ENCODE measurements around the gene SNX24. TPM values are rescaled to one million over a fixed set of nuclear protein-coding genes. Genes with fewer than 3 reads are reported as not detected.

Gene SNX24
- total RNA-seq, 2 experiments from 2014 or later = 1.8 to 4.2 TPM

DNA sequence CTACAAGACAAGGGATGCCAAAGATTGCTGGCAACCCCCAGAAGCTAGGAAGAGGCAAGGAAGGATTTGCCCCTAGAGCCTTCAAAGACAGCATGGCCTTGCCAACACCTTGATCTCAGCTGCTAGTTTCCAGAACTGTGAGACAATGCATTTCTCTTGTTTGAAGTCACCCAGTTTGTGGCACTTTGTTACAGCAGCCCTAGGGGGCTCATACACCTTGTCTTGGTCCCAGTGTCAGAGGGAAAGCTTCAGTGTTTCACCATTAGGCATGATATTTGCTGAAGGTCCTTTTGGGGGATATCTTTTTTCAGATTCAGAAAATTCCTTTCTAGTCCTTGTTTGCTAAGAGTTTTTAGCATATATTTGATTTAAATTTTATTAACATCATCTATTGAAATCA lies 194.3 kb downstream of the SNX24 start:
- CTCF ChIA-PET = no interaction called here
- Mint-ChIP-seq H3K36me3 (no peaks in the 10 kb centered on the region), H3K4me1 (peaks cover 11% of the 10 kb centered on the region), H3K9me3 (ENCODE audit: low read depth) (no peaks in the 10 kb centered on the region), H3K27me3 (peaks cover 59% of the 10 kb centered on the region), H3K27ac (no peak overlapping the region), H3K4me3 (no peak overlapping the region)
- no peak for DNase-seq
- ATAC-seq = no peak

DNA sequence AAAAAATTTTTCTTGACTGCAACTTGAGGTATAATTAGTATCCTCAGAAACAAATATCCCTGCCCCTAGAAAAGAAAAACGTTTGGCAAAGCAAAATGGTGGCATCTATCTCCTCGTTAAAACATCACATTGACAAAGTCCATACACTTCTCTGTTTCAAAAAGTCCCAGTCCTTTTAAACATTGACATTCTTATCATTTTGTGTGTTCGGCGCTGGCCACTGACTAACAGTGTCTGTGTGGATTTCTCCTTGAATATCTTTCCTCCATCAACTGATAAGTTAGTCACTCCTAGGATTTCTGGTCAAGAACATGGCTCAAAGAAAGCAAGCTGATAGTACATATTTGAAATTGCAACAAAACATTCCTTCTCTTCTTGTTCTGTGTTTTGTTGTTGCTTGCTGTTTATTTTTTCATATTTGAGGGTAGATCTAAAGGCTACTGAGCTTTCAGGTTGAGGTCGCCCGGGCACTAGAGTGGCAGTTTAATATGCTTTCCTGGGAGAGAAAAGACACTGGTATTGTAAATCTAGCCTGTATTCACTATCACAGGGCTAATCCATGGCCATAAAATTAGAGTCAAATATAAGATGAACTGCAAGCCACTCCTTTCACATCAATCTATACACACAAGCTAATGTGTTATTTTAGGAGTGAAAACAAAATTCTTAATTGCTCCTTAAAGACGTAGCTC lies 199.7 kb downstream of the SNX24 start:
- ATAC-seq (no peak), DNase-seq (no peak)
- H3K27ac Mint-ChIP-seq = no peak overlapping the region
- CTCF ChIA-PET = no interaction called here
- H3K9me3 Mint-ChIP-seq (ENCODE audit: low read depth) = no peaks in the 10 kb centered on the region
- no peaks in the 10 kb centered on the region for H3K4me1 Mint-ChIP-seq
- H3K4me3 Mint-ChIP-seq = no peak overlapping the region
- no peaks in the 10 kb centered on the region for H3K36me3 Mint-ChIP-seq
- H3K27me3 Mint-ChIP-seq = peaks cover 39% of the 10 kb centered on the region

DNA sequence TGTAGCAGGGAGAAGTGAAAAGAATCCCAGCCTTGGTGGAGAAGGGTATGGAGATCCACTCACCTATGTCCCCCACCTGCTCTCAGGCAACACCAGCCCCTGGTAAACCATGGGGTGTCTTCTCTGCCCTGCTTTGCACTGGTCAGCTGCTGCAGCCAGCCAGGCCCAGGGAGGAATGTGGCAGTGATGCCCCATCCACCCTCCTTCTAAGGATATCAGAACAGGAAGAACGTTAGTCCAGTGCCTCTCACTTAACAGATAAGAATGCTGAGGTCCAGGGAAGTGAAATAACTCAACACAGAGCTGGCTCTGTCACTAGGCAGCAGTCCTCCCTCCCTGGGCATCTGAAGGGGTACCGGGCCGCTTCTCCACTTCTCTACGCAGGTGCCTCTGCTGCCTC lies 200.8 kb downstream of the SNX24 start:
- H3K27me3 Mint-ChIP-seq = peaks cover 43% of the 10 kb centered on the region
- H3K9me3 Mint-ChIP-seq (ENCODE audit: low read depth) = no peaks in the 10 kb centered on the region
- H3K36me3 Mint-ChIP-seq = no peaks in the 10 kb centered on the region
- ATAC-seq (no peak), DNase-seq (no peak)
- H3K4me3 Mint-ChIP-seq = no peak overlapping the region
- H3K27ac Mint-ChIP-seq = no peak overlapping the region
- CTCF ChIA-PET = no interaction called here
- H3K4me1 Mint-ChIP-seq = no peaks in the 10 kb centered on the region

DNA sequence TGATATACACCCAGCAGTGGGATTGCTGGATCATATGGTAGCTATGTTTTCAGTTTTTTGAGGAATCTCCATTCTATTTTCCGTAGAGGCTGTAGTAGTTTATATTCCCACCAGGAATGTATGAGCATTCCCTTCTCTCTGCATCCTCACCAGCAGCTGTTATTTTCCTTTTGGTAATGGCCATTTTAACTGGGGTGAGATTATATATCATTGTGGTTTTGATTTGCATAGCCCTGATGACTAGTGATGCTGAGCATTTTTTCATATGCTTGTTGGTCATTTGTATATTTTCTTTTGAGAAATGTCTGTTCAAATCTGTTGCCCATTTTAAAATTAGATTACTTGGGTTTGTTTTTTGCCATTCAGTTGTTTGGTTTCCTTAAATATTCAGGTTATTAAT lies 202.3 kb downstream of the SNX24 start:
- Mint-ChIP-seq H3K36me3 (no peaks in the 10 kb centered on the region), H3K4me1 (no peaks in the 10 kb centered on the region), H3K4me3 (no peak overlapping the region), H3K27ac (no peak overlapping the region), H3K9me3 (ENCODE audit: low read depth) (peaks cover 6% of the 10 kb centered on the region), H3K27me3 (peaks cover 53% of the 10 kb centered on the region)
- no peak for DNase-seq
- CTCF ChIA-PET = no interaction called here
- ATAC-seq = no peak

DNA sequence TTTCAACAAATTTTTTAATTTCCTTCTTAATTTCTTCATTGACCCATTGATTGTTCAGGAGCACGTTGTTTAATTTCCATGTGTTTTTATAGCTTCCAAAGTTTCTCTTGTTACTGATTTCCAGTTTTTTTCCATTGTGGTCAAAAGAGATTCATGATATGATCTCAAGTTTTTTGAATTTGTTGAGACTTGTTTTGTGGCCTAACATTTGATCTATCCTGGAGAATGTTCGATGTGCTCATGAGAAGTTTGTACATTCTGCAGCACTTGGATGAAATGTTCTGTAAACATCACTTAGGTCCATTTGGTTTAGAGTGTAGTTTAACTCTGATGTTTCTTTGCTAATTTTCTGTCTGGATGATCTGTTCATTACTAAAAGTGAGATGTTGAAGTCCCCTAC lies 205.8 kb downstream of the SNX24 start:
- H3K4me3 Mint-ChIP-seq = no peak overlapping the region
- DNase-seq = no peak
- ATAC-seq = no peak
- no peaks in the 10 kb centered on the region for H3K36me3 Mint-ChIP-seq
- CTCF ChIA-PET = no interaction called here
- H3K27me3 Mint-ChIP-seq = peaks cover 36% of the 10 kb centered on the region
- no peak overlapping the region for H3K27ac Mint-ChIP-seq
- H3K9me3 Mint-ChIP-seq (ENCODE audit: low read depth) = peaks cover 6% of the 10 kb centered on the region
- H3K4me1 Mint-ChIP-seq = no peaks in the 10 kb centered on the region

Other genes with a start within 250 kb of the SNX24 start
- 10 to 100 TPM; 29.5 to 34.8 TPM for gene SNX2, start 70.5 kb upstream of the SNX24 start, total RNA-seq
- not detected for gene PPIC, start 191.1 kb downstream of the SNX24 start, total RNA-seq
- gene PRDM6, start 243.6 kb downstream of the SNX24 start, total RNA-seq = not detected